Neural cell (in vitro differentiated cells): ENCODE measurements around the gene LRRK2. TPM values are rescaled to one million over a fixed set of nuclear protein-coding genes. Genes with fewer than 3 reads are reported as not detected.
"Not testable (repeated sequence)": the region's sequence is repeated elsewhere in the genome, so short reads cannot be mapped to it uniquely, and the experiment has no call there.

Experiments
- H2AFZ ChIP-seq: fragments of 200-600, 300-800 bp; sonication (generic), shearing (Covaris generic); 2 replicates; pipeline ENCODE4 v1.6.0; 2014; ENCODE audit warnings: low read depth, mild to moderate bottlenecking, antibody characterized with exemption, low read length, moderate library complexity
- H3F3A ChIP-seq: fragments of 200-600 bp; shearing (Covaris generic); 2 replicates; pipeline ENCODE4 v1.6.1; 2016; ENCODE audit warnings: mild to moderate bottlenecking, moderate library complexity, mixed read lengths, antibody characterized with exemption, low read length; ENCODE audit not compliant: insufficient read depth, poor library complexity, severe bottlenecking
- H3K27ac ChIP-seq: fragments of 200-600, 300-800 bp; sonication (generic), shearing (Covaris generic); 2 replicates; pipeline ENCODE4 v1.5.1; 2014; ENCODE audit warnings: mild to moderate bottlenecking, low read length, moderate library complexity
- H3K27me3 ChIP-seq: fragments of 300-800, 200-600 bp; sonication (generic), shearing (Covaris generic); 2 replicates; pipeline ENCODE4 v1.6.0; 2014; ENCODE audit warnings: mild to moderate bottlenecking, low read depth, low read length, moderate library complexity; ENCODE audit not compliant: insufficient read depth
- H3K36me3 ChIP-seq: fragments of 300-800, 200-600 bp; sonication (generic), shearing (Covaris generic); 2 replicates; pipeline ENCODE4 v1.5.1; 2014; ENCODE audit warnings: mild to moderate bottlenecking, antibody characterized with exemption, low read length, moderate library complexity; ENCODE audit not compliant: insufficient read depth
- H3K4me2 ChIP-seq: fragments of 300-800, 200-600 bp; sonication (generic), shearing (Covaris generic); 2 replicates; pipeline ENCODE4 v1.6.0; 2014; ENCODE audit warnings: mild to moderate bottlenecking, low read length
- H3K4me3 ChIP-seq: fragments of 300-800, 200-600 bp; sonication (generic), shearing (Covaris generic); 2 replicates; pipeline ENCODE4 v1.5.1; 2014; ENCODE audit warnings: mild to moderate bottlenecking, low read length, moderate library complexity
- H3K79me2 ChIP-seq: fragments of 200-600 bp; shearing (Covaris generic); replicated peaks from 2 replicates; pipeline ENCODE4 v1.6.0; 2014; ENCODE audit warnings: mild to moderate bottlenecking, low read length, moderate library complexity; ENCODE audit not compliant: insufficient read depth
- H3K9ac ChIP-seq: fragments of 300-800, 200-600 bp; sonication (generic), shearing (Covaris generic); 2 replicates; pipeline ENCODE4 v1.6.1; 2016; ENCODE audit warnings: mild to moderate bottlenecking, low read length, mixed read lengths
- H3K9me2 ChIP-seq: fragments of 200-600 bp; shearing (Covaris generic); 2 replicates; pipeline ENCODE4 v1.6.1; 2016; ENCODE audit warnings: mild to moderate bottlenecking, low read length, mixed read lengths; ENCODE audit not compliant: insufficient read depth
- H3K9me3 ChIP-seq: fragments of 200-600, 300-800 bp; sonication (generic), shearing (Covaris generic); 2 replicates; pipeline ENCODE4 v1.6.1; 2016; ENCODE audit warnings: mild to moderate bottlenecking, mixed run types, low read length, moderate library complexity, mixed read lengths
- H4K20me1 ChIP-seq: fragments of 200-600 bp; shearing (Covaris generic); 2 replicates; pipeline ENCODE4 v1.6.1; 2016; ENCODE audit warnings: mild to moderate bottlenecking, mixed run types; ENCODE audit not compliant: insufficient read depth
- EP300 ChIP-seq: fragments of 450-650 bp; conservative IDR thresholded peaks from 2 replicates; pipeline ENCODE4 v1.6.1; 2014; ENCODE audit warnings: antibody characterized with exemption, mild to moderate bottlenecking, moderate library complexity; ENCODE audit not compliant: poor library complexity, severe bottlenecking
- EZH2 ChIP-seq: fragments of 200-600, 300-800 bp; shearing (Covaris generic), sonication (generic); IDR thresholded peaks from 2 replicates; pipeline ENCODE4 v1.6.1; 2014; ENCODE audit warnings: antibody characterized with exemption, low read length, borderline replicate concordance, mild to moderate bottlenecking; ENCODE audit not compliant: insufficient read depth, poor library complexity, severe bottlenecking
- MXI1 ChIP-seq: fragments of 450-650 bp; conservative IDR thresholded peaks from 2 replicates; pipeline ENCODE4 v1.6.1; 2014; ENCODE audit warnings: antibody characterized with exemption, mild to moderate bottlenecking; ENCODE audit not compliant: poor library complexity, severe bottlenecking
- POLR2AphosphoS5 ChIP-seq: IDR thresholded peaks from 2 replicates; pipeline ENCODE4 v1.6.1; 2012
- RAD21 ChIP-seq: fragments of 450-650 bp; conservative IDR thresholded peaks from 2 replicates; pipeline ENCODE4 v1.6.1; 2014; ENCODE audit warnings: antibody characterized with exemption, mild to moderate bottlenecking, moderate library complexity
- SMC3 ChIP-seq: fragments of 450-650 bp; conservative IDR thresholded peaks from 2 replicates; pipeline ENCODE4 v1.6.1; 2014; ENCODE audit warnings: antibody characterized with exemption, mild to moderate bottlenecking, moderate library complexity; ENCODE audit not compliant: poor library complexity
- TAF1 ChIP-seq: IDR thresholded peaks from 2 replicates; pipeline ENCODE4 v1.6.1; 2012; ENCODE audit warnings: low read depth
- polyA plus RNA-seq: library from polyadenylated mRNA; depleted of rRNA; stranded (reverse); fragments of >200 nt; gene quantifications from 2 replicates; pipeline ENCODE4 v1.2.3, GENCODE V29; 2014
- TF ChIP-seq, protein P1 (sequence below): IDR thresholded peaks from 2 replicates; pipeline ENCODE4 v1.6.1; 2012; ENCODE audit warnings: borderline replicate concordance
- TF ChIP-seq, protein P2 (sequence below): fragments of 450-650 bp; IDR thresholded peaks from 2 replicates; pipeline ENCODE4 v1.5.1; 2014; ENCODE audit warnings: antibody characterized with exemption, mild to moderate bottlenecking, moderate library complexity; ENCODE audit not compliant: poor library complexity, severe bottlenecking

The LRRK2 gene
- polyA plus RNA-seq, 1 donor from 2014 or later, result 0.54 TPM

- no peak overlapping the region for H2AFZ ChIP-seq
- H3K36me3 ChIP-seq, result no peaks in the 10 kb centered on the region
- H3K27ac ChIP-seq, result no peak overlapping the region
- H4K20me1 ChIP-seq, result no peaks in the 10 kb centered on the region
- H3K4me3 ChIP-seq, result no peak overlapping the region
- H3K79me2 ChIP-seq, result no peaks in the 10 kb centered on the region
- no peaks in the 10 kb centered on the region for H3K27me3 ChIP-seq
- H3K9me2 ChIP-seq, result no peaks in the 10 kb centered on the region
- no peaks in the 10 kb centered on the region for H3K9me3 ChIP-seq
- no peak overlapping the region for H3K9ac ChIP-seq
- H3F3A ChIP-seq, result no peaks in the 10 kb centered on the region
- TF ChIP-seq EP300 (no peak), RAD21 (no peak), SMC3 (no peak)
- no peak overlapping the region for H3K4me2 ChIP-seq
These were observed 151.9 kb downstream of the LRRK2 start for GRCh38 chr12:40376533-40377267.

DNA sequence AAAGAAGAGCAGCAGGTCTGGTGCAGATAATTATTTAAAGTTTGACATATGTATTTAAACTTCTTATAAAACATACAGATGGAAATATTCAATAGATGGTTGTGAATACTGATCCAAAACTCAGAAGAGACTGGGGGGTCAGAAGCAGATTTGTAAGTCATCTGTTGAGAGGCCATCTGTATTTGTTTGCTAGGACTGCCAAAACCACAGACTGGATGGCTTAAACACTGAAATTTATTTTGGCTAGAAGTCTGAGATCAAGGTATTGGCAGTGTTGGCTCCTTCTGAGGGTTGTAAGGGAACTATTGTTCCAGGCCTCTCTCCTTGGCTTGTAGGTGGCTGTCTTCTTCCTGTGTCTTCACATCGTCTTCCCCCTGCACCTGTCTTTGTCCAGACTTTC is 153.9 kb downstream of the LRRK2 start:
- Histone ChIP-seq H3K9me3 (no peaks in the 10 kb centered on the region), H3K9me2 (no peaks in the 10 kb centered on the region), H3K27me3 (no peaks in the 10 kb centered on the region), H3K36me3 (no peaks in the 10 kb centered on the region), H4K20me1 (no peaks in the 10 kb centered on the region), H2AFZ (no peak overlapping the region), H3K9ac (no peak overlapping the region), H3K4me3 (no peak overlapping the region), H3F3A (no peaks in the 10 kb centered on the region), H3K79me2 (no peaks in the 10 kb centered on the region), H3K4me2 (no peak overlapping the region), H3K27ac (no peak overlapping the region)
- TF ChIP-seq SMC3, result no peak
- TF ChIP-seq, protein P1, sequence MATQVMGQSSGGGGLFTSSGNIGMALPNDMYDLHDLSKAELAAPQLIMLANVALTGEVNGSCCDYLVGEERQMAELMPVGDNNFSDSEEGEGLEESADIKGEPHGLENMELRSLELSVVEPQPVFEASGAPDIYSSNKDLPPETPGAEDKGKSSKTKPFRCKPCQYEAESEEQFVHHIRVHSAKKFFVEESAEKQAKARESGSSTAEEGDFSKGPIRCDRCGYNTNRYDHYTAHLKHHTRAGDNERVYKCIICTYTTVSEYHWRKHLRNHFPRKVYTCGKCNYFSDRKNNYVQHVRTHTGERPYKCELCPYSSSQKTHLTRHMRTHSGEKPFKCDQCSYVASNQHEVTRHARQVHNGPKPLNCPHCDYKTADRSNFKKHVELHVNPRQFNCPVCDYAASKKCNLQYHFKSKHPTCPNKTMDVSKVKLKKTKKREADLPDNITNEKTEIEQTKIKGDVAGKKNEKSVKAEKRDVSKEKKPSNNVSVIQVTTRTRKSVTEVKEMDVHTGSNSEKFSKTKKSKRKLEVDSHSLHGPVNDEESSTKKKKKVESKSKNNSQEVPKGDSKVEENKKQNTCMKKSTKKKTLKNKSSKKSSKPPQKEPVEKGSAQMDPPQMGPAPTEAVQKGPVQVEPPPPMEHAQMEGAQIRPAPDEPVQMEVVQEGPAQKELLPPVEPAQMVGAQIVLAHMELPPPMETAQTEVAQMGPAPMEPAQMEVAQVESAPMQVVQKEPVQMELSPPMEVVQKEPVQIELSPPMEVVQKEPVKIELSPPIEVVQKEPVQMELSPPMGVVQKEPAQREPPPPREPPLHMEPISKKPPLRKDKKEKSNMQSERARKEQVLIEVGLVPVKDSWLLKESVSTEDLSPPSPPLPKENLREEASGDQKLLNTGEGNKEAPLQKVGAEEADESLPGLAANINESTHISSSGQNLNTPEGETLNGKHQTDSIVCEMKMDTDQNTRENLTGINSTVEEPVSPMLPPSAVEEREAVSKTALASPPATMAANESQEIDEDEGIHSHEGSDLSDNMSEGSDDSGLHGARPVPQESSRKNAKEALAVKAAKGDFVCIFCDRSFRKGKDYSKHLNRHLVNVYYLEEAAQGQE, result no peak
- TF ChIP-seq POLR2AphosphoS5, result no peak
- TF ChIP-seq EZH2, result no peak
- no peak for TF ChIP-seq EP300

GRCh38 chr12:40382217-40382616 is 157.4 kb downstream of the LRRK2 start:
- Histone ChIP-seq H3K9me3 (no peaks in the 10 kb centered on the region), H3K4me3 (no peak overlapping the region), H3K9me2 (no peaks in the 10 kb centered on the region), H4K20me1 (no peaks in the 10 kb centered on the region), H3K27me3 (no peaks in the 10 kb centered on the region), H3K79me2 (no peaks in the 10 kb centered on the region), H3F3A (no peaks in the 10 kb centered on the region), H3K4me2 (no peak overlapping the region), H3K9ac (no peak overlapping the region), H3K27ac (no peak overlapping the region), H3K36me3 (no peaks in the 10 kb centered on the region), H2AFZ (no peak overlapping the region)
- TF ChIP-seq MXI1, result no peak
- TF ChIP-seq, protein P1, result no peak
- TF ChIP-seq EP300, result no peak
- no peak for TF ChIP-seq SMC3
- no peak for TF ChIP-seq TAF1
- TF ChIP-seq, protein P2, sequence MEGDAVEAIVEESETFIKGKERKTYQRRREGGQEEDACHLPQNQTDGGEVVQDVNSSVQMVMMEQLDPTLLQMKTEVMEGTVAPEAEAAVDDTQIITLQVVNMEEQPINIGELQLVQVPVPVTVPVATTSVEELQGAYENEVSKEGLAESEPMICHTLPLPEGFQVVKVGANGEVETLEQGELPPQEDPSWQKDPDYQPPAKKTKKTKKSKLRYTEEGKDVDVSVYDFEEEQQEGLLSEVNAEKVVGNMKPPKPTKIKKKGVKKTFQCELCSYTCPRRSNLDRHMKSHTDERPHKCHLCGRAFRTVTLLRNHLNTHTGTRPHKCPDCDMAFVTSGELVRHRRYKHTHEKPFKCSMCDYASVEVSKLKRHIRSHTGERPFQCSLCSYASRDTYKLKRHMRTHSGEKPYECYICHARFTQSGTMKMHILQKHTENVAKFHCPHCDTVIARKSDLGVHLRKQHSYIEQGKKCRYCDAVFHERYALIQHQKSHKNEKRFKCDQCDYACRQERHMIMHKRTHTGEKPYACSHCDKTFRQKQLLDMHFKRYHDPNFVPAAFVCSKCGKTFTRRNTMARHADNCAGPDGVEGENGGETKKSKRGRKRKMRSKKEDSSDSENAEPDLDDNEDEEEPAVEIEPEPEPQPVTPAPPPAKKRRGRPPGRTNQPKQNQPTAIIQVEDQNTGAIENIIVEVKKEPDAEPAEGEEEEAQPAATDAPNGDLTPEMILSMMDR, result no peak
- TF ChIP-seq EZH2, result no peak
- TF ChIP-seq RAD21, result no peak
- no peak for TF ChIP-seq POLR2AphosphoS5

- not testable (repeated sequence) for H3K36me3 ChIP-seq, H3F3A ChIP-seq, H4K20me1 ChIP-seq, H3K9me2 ChIP-seq, H3K9ac ChIP-seq, H2AFZ ChIP-seq, H3K4me3 ChIP-seq, H3K27ac ChIP-seq, H3K79me2 ChIP-seq, H3K27me3 ChIP-seq, H3K4me2 ChIP-seq, H3K9me3 ChIP-seq
These were observed 162.5 kb downstream of the LRRK2 start for GRCh38 chr12:40387279-40387678.
